Keratinocyte (primary cell): ENCODE results near the gene CHST14. TPM values are rescaled to one million over a fixed set of nuclear protein-coding genes. Genes with fewer than 3 reads are reported as not detected.

ENCODE experiments used
- DNase-seq: peaks from one replicate; pipeline ENCODE4 v3.0.0-alpha.2; 2011; ENCODE audit warnings: low read depth, missing footprints, low spot score
- FAIRE-seq: peaks from 2 replicates; lab custom pipeline; 2011; peaks lifted over from hg19 to GRCh38; lab: Jason Lieb, UNC
- H2AFZ ChIP-seq: 2 replicates; pipeline ENCODE4 v1.6.0; 2012; ENCODE audit warnings: low read length, control low read depth, inconsistent platforms; ENCODE audit not compliant: control insufficient read depth
- H3K27ac ChIP-seq: 2 replicates; pipeline ENCODE4 v1.5.1; 2011; ENCODE audit warnings: low read length; ENCODE audit not compliant: control insufficient read depth, insufficient read depth
- H3K27me3 ChIP-seq: 3 replicates; pipeline ENCODE4 v1.6.0; 2011; ENCODE audit warnings: low read length; ENCODE audit not compliant: control insufficient read depth, insufficient read depth; ENCODE audit errors: extremely low read depth
- H3K36me3 ChIP-seq, 2 experiments: 2 replicates in 1 of 2; 3 replicates in 1 of 2; pipeline ENCODE4 v1.5.1; 2011; ENCODE audit warnings: low read length in 2 of 2, mild to moderate bottlenecking in 1 of 2; ENCODE audit not compliant: control insufficient read depth in 2 of 2, insufficient read depth in 2 of 2; ENCODE audit errors: extremely low read depth in 1 of 2
- H3K4me1 ChIP-seq: 3 replicates; pipeline ENCODE4 v1.5.1; 2011; ENCODE audit warnings: low read length; ENCODE audit not compliant: control insufficient read depth, insufficient read depth; ENCODE audit errors: extremely low read depth
- H3K4me2 ChIP-seq: 3 replicates; pipeline ENCODE4 v1.6.0; 2011; ENCODE audit warnings: low read depth, low read length; ENCODE audit not compliant: control insufficient read depth, insufficient read depth; ENCODE audit errors: extremely low read depth
- H3K4me3 ChIP-seq, 3 experiments: fragments of 200-600 bp in 1 of 3; sonication (generic) in 1 of 3; 2 replicates in 2 of 3; 3 replicates in 1 of 3; pipeline ENCODE4 v1.5.1; 2011 to 2016; ENCODE audit warnings: low read length in 3 of 3, mild to moderate bottlenecking in 3 of 3, control low read depth in 2 of 3, inconsistent platforms in 1 of 3, low read depth in 1 of 3, mixed read lengths in 1 of 3, mixed run types in 1 of 3, moderate library complexity in 1 of 3; ENCODE audit not compliant: control insufficient read depth in 2 of 3, insufficient read depth in 2 of 3; ENCODE audit errors: extremely low read depth in 1 of 3
- H3K79me2 ChIP-seq: 2 replicates; pipeline ENCODE4 v1.6.0; 2012; ENCODE audit warnings: low read length; ENCODE audit not compliant: control insufficient read depth, insufficient read depth
- H3K9ac ChIP-seq: 3 replicates; pipeline ENCODE4 v1.6.0; 2011; ENCODE audit warnings: low read length; ENCODE audit not compliant: control insufficient read depth, insufficient read depth; ENCODE audit errors: extremely low read depth
- H3K9me1 ChIP-seq: 3 replicates; pipeline ENCODE4 v1.6.0; 2011; ENCODE audit warnings: low read length; ENCODE audit not compliant: control insufficient read depth, insufficient read depth; ENCODE audit errors: extremely low read depth
- H3K9me3 ChIP-seq: 2 replicates; pipeline ENCODE4 v1.5.1; 2012; ENCODE audit warnings: low read depth, low read length; ENCODE audit not compliant: control insufficient read depth
- H4K20me1 ChIP-seq: 3 replicates; pipeline ENCODE4 v1.6.0; 2011; ENCODE audit warnings: low read length; ENCODE audit not compliant: control insufficient read depth, insufficient read depth; ENCODE audit errors: extremely low read depth
- CTCF ChIP-seq, 3 experiments: IDR thresholded peaks in 1 of 3; conservative IDR thresholded peaks in 1 of 3; optimal IDR thresholded peaks in 1 of 3; 2 replicates in 2 of 3; 3 replicates in 1 of 3; pipeline versions ENCODE3 to v1.5.1; 2011; ENCODE audit warnings: low read length in 3 of 3, mild to moderate bottlenecking in 3 of 3, moderate library complexity in 2 of 3, control low read depth in 1 of 3, inconsistent platforms in 1 of 3; ENCODE audit not compliant: insufficient read depth in 2 of 3; ENCODE audit errors: extremely low read depth in 1 of 3
- EZH2 ChIP-seq: IDR thresholded peaks from one replicate; pipeline ENCODE4 v1.6.1; 2012; ENCODE audit warnings: inconsistent platforms, mild to moderate bottlenecking, low read length, moderate library complexity
- dilution Hi-C: fragments of 300-500 bp; cut with MboI; formaldehyde crosslinking; loops from one replicate; pipeline ENCODE4 v1.7.0; 2020; ENCODE audit warnings: low sequenced_read_pairs; ENCODE audit not compliant: extremely low pct_ligation_motif_present
- polyA plus RNA-seq, 5 experiments: library from polyadenylated mRNA; depleted of rRNA in 3 of 5; stranded (reverse) in 3 of 5; stranded (forward) in 1 of 5; unstranded in 1 of 5; fragments of >200 nt; gene quantifications; 1 replicate in 1 of 5; 2 replicates in 3 of 5; 3 replicates in 1 of 5; pipeline versions ENCODE4 v1.2.1 to v1.2.3, GENCODE V29; 2011 to 2012; ENCODE audit warnings: missing spikeins in 2 of 5, low read depth in 1 of 5, low replicate concordance in 1 of 5

Gene CHST14
- polyA plus RNA-seq, 1 donor (not counting 4 experiments of a cell fraction or from before 2014, with no cell fraction given) = 1.5 TPM

GRCh38 chr15:40510201-40510600 is 39.4 kb downstream of the CHST14 start:
- Histone ChIP-seq H4K20me1 (no peaks in the 10 kb centered on the region), H3K4me1 (peaks cover 29% of the 10 kb centered on the region), H2AFZ (no peak overlapping the region), H3K4me2 (no peak overlapping the region), H3K36me3 (no peaks in the 10 kb centered on the region), H3K27me3 (peaks cover 17% of the 10 kb centered on the region), H3K9ac (no peak overlapping the region), H3K9me3 (no peaks in the 10 kb centered on the region), H3K4me3 (no peak overlapping the region), H3K79me2 (no peaks in the 10 kb centered on the region), H3K9me1 (no peaks in the 10 kb centered on the region), H3K27ac (no peak overlapping the region)
- no peak for DNase-seq
- dilution Hi-C loops = no loop called here
- TF ChIP-seq CTCF (optimal IDR thresholded peaks at IDR 0.05 in 1 of 3, IDR thresholded peaks at IDR 0.05 in 1 of 3, conservative IDR thresholded peaks at IDR 0.05 in 1 of 3; ENCODE audit: extremely low read depth in 1 of 3, insufficient read depth in 2 of 3, low read length in 3 of 3) (no peak), EZH2 (no peak)
- FAIRE-seq = no peak

GRCh38 chr15:40511093-40511471 is 40.3 kb downstream of the CHST14 start:
- H3K9me3 ChIP-seq = no peaks in the 10 kb centered on the region
- DNase-seq (no peak), FAIRE-seq (peak; percentile 32)
- no peaks in the 10 kb centered on the region for H3K9me1 ChIP-seq
- no peaks in the 10 kb centered on the region for H3K36me3 ChIP-seq
- H3K27me3 ChIP-seq = peaks cover 17% of the 10 kb centered on the region
- no peaks in the 10 kb centered on the region for H3K79me2 ChIP-seq
- TF ChIP-seq EZH2 (no peak), CTCF (optimal IDR thresholded peaks at IDR 0.05 in 1 of 3, IDR thresholded peaks at IDR 0.05 in 1 of 3, conservative IDR thresholded peaks at IDR 0.05 in 1 of 3; ENCODE audit: extremely low read depth in 1 of 3, insufficient read depth in 2 of 3, low read length in 3 of 3) (no peak)
- dilution Hi-C loops = no loop called here
- peak overlapping the region; percentile 81 for H2AFZ ChIP-seq
- H4K20me1 ChIP-seq = no peaks in the 10 kb centered on the region
- no peak overlapping the region for H3K27ac ChIP-seq
- peak overlapping the region; percentile 29 to 71 (median 54) for H3K4me3 ChIP-seq
- H3K4me1 ChIP-seq = peaks cover 29% of the 10 kb centered on the region
- H3K4me2 ChIP-seq = peak overlapping the region; percentile 85
- peak overlapping the region; percentile 38 for H3K9ac ChIP-seq
